ENCODE results near the gene KPNA2. TPM values are rescaled to one million over a fixed set of nuclear protein-coding genes. Genes with fewer than 3 reads are reported as not detected.

Gene KPNA2
- total and polyA plus RNA-seq, 2 of the 13 experiments (the other 11 are each of a cell fraction or from before 2014, with no cell fraction given), result 111 to 305 TPM

GRCh38 chr17:68035523-68036303, at the start of gene KPNA2 (continued):
- TF ChIP-seq TP53 (CRISPR knock-in tag; conservative IDR thresholded peaks at IDR 0.05), result 0 out of 2 replicates have a peak, but pooled peaks have one; percentile 29
- TF ChIP-seq ZNF577 (CRISPR knock-in tag; IDR thresholded peaks at IDR 0.05; ENCODE audit: borderline replicate concordance, low read depth), result no peak
- TF ChIP-seq NFE2L2 (IDR thresholded peaks at IDR 0.05; ENCODE audit: low read length), result no peak; the same call in 1 of the 2 replicates
- TF ChIP-seq ZBTB42 (CRISPR knock-in tag; IDR thresholded peaks at IDR 0.05), result peak; percentile 94
- TF ChIP-seq MAZ (IDR thresholded peaks at IDR 0.05; ENCODE audit: borderline replicate concordance, low read depth, low read length), result peak; percentile 97; the same call in 1 of the 2 replicates
- TF ChIP-seq MAZ (CRISPR knock-in tag; IDR thresholded peaks at IDR 0.05; ENCODE audit: low read depth), result peak; percentile 90
- TF ChIP-seq MXI1 (IDR thresholded peaks at IDR 0.05; ENCODE audit: borderline replicate concordance, low read depth, low read length), result peak; percentile 98
- TF ChIP-seq HBP1 (CRISPR knock-in tag; IDR thresholded peaks at IDR 0.05; ENCODE audit: low read depth), result peak; percentile 95
- TF ChIP-seq, protein P1, sequence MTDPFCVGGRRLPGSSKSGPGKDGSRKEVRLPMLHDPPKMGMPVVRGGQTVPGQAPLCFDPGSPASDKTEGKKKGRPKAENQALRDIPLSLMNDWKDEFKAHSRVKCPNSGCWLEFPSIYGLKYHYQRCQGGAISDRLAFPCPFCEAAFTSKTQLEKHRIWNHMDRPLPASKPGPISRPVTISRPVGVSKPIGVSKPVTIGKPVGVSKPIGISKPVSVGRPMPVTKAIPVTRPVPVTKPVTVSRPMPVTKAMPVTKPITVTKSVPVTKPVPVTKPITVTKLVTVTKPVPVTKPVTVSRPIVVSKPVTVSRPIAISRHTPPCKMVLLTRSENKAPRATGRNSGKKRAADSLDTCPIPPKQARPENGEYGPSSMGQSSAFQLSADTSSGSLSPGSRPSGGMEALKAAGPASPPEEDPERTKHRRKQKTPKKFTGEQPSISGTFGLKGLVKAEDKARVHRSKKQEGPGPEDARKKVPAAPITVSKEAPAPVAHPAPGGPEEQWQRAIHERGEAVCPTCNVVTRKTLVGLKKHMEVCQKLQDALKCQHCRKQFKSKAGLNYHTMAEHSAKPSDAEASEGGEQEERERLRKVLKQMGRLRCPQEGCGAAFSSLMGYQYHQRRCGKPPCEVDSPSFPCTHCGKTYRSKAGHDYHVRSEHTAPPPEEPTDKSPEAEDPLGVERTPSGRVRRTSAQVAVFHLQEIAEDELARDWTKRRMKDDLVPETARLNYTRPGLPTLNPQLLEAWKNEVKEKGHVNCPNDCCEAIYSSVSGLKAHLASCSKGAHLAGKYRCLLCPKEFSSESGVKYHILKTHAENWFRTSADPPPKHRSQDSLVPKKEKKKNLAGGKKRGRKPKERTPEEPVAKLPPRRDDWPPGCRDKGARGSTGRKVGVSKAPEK (CRISPR knock-in tag; IDR thresholded peaks at IDR 0.05; ENCODE audit: borderline replicate concordance), result peak; percentile 84; the same call in 1 of the 2 replicates
- TF ChIP-seq KLF13 (CRISPR knock-in tag; IDR thresholded peaks at IDR 0.05), result no peak
- TF ChIP-seq SKI (IDR thresholded peaks at IDR 0.05; ENCODE audit: partially characterized antibody), result no peak
- TF ChIP-seq HHEX (CRISPR knock-in tag; IDR thresholded peaks at IDR 0.05), result no peak
- TF ChIP-seq SNAI1 (CRISPR knock-in tag; IDR thresholded peaks at IDR 0.05; ENCODE audit: borderline replicate concordance), result 0 out of 2 replicates have a peak, but pooled peaks have one; percentile 75
- no peak for TF ChIP-seq JUND (CRISPR knock-in tag; IDR thresholded peaks at IDR 0.05)
- TF ChIP-seq TBX3 (IDR thresholded peaks at IDR 0.05; ENCODE audit: borderline replicate concordance), result peak; percentile 52
- TF ChIP-seq, protein P2, sequence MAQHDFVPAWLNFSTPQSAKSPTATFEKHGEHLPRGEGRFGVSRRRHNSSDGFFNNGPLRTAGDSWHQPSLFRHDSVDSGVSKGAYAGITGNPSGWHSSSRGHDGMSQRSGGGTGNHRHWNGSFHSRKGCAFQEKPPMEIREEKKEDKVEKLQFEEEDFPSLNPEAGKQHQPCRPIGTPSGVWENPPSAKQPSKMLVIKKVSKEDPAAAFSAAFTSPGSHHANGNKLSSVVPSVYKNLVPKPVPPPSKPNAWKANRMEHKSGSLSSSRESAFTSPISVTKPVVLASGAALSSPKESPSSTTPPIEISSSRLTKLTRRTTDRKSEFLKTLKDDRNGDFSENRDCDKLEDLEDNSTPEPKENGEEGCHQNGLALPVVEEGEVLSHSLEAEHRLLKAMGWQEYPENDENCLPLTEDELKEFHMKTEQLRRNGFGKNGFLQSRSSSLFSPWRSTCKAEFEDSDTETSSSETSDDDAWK (CRISPR knock-in tag; IDR thresholded peaks at IDR 0.05), result no peak
- peak; percentile 96 for TF ChIP-seq DMAP1 (CRISPR knock-in tag; IDR thresholded peaks at IDR 0.05)
- TF ChIP-seq, protein P3, sequence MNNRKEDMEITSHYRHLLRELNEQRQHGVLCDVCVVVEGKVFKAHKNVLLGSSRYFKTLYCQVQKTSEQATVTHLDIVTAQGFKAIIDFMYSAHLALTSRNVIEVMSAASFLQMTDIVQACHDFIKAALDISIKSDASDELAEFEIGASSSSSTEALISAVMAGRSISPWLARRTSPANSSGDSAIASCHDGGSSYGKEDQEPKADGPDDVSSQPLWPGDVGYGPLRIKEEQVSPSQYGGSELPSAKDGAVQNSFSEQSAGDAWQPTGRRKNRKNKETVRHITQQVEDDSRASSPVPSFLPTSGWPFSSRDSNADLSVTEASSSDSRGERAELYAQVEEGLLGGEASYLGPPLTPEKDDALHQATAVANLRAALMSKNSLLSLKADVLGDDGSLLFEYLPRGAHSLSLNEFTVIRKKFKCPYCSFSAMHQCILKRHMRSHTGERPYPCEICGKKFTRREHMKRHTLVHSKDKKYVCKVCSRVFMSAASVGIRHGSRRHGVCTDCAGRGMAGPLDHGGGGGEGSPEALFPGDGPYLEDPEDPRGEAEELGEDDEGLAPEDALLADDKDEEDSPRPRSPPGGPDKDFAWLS (CRISPR knock-in tag; IDR thresholded peaks at IDR 0.05; ENCODE audit: borderline replicate concordance), result no peak; the same call in 1 of the 2 replicates
- peak; percentile 42 for TF ChIP-seq FOSL2 (CRISPR knock-in tag; IDR thresholded peaks at IDR 0.05)
- TF ChIP-seq ZNF775 (CRISPR knock-in tag; IDR thresholded peaks at IDR 0.05; ENCODE audit: borderline replicate concordance), result no peak
- TF ChIP-seq SSRP1 (CRISPR knock-in tag; IDR thresholded peaks at IDR 0.05), result no peak
- TF ChIP-seq ZNF160 (CRISPR knock-in tag; IDR thresholded peaks at IDR 0.05), result no peak; the same call in 1 of the 2 replicates
- no peak; the same call in 1 of the 2 replicates for TF ChIP-seq ZKSCAN1 (IDR thresholded peaks at IDR 0.05; ENCODE audit: low read length)
- no peak; the same call in 1 of the 2 replicates for TF ChIP-seq ZBTB8A (CRISPR knock-in tag; IDR thresholded peaks at IDR 0.05; ENCODE audit: borderline replicate concordance, low read depth)

Data from HepG2 (cell line).